ENCODE results near the gene STAB1.

Gene STAB1

GRCh38 chr3:52534281-52535183, 39.4 kb downstream of the STAB1 start:
- peak overlapping the region; percentile 14 for H3K27ac ChIP-seq
- no peaks in the 10 kb centered on the region for H3K27me3 ChIP-seq (replicated peaks)
- H3K36me3 ChIP-seq (replicated peaks): peaks cover 2% of the 10 kb centered on the region
- in situ Hi-C loops (cut with HindIII; ENCODE audit: low pct_ligation_motif_present, low sequenced_read_pairs): no loop called here
- peak overlapping the region; percentile 62 for H3K4me3 ChIP-seq (ENCODE audit: low read depth, low read length)
- DNase-seq: no peak
- TF ChIP-seq CTCF (IDR thresholded peaks at IDR 0.05; ENCODE audit: low read depth, low read length, missing control alignments): no peak

GRCh38 chr3:52535411-52536111, 40.4 kb downstream of the STAB1 start:
- TF ChIP-seq CTCF (IDR thresholded peaks at IDR 0.05; ENCODE audit: low read depth, low read length, missing control alignments): no peak
- Histone ChIP-seq H3K27me3 (replicated peaks) (no peaks in the 10 kb centered on the region), H3K4me3 (ENCODE audit: low read depth, low read length) (no peak overlapping the region), H3K27ac (no peak overlapping the region), H3K36me3 (replicated peaks) (peaks cover 2% of the 10 kb centered on the region)
- DNase-seq: no peak
- in situ Hi-C loops (cut with HindIII; ENCODE audit: low pct_ligation_motif_present, low sequenced_read_pairs): no loop called here

GRCh38 chr3:52536112-52536368, 40.9 kb downstream of the STAB1 start:
- H3K27me3 ChIP-seq (replicated peaks): no peaks in the 10 kb centered on the region
- peaks cover 5% of the 10 kb centered on the region for H3K36me3 ChIP-seq (replicated peaks)
- in situ Hi-C loops (cut with HindIII; ENCODE audit: low pct_ligation_motif_present, low sequenced_read_pairs): no loop called here
- no peak for DNase-seq
- H3K27ac ChIP-seq: no peak overlapping the region
- no peak overlapping the region for H3K4me3 ChIP-seq (ENCODE audit: low read depth, low read length)
- TF ChIP-seq CTCF (IDR thresholded peaks at IDR 0.05; ENCODE audit: low read depth, low read length, missing control alignments): no peak

- H3K36me3 ChIP-seq (replicated peaks): peaks cover 9% of the 10 kb centered on the region
- H3K27ac ChIP-seq: peak within 1 kb of the TSS; percentile 68
- peak within 1 kb of the TSS; percentile 94 for H3K4me3 ChIP-seq (ENCODE audit: low read depth, low read length)
- in situ Hi-C loops (cut with HindIII; ENCODE audit: low pct_ligation_motif_present, low sequenced_read_pairs): no loop called here
- H3K27me3 ChIP-seq (replicated peaks): no peaks in the 10 kb centered on the region
- peak; percentile 97 for DNase-seq
- no peak for TF ChIP-seq CTCF (IDR thresholded peaks at IDR 0.05; ENCODE audit: low read depth, low read length, missing control alignments)
Measured at GRCh38 chr3:52536369-52537164, 41.4 kb downstream of the STAB1 start, which contains the start of gene UQCC5. TSS of gene UQCC5 (plus strand) at chr3:52536605. CDS start at chr3:52536756, 151 bp downstream.

- no peak for DNase-seq
- Histone ChIP-seq H3K36me3 (replicated peaks) (peaks cover 6% of the 10 kb centered on the region), H3K4me3 (ENCODE audit: low read depth, low read length) (peak overlapping the region; percentile 94), H3K27me3 (replicated peaks) (no peaks in the 10 kb centered on the region), H3K27ac (peak overlapping the region; percentile 68)
- peak; percentile 7 for TF ChIP-seq CTCF (IDR thresholded peaks at IDR 0.05; ENCODE audit: low read depth, low read length, missing control alignments)
- in situ Hi-C loops (cut with HindIII; ENCODE audit: low pct_ligation_motif_present, low sequenced_read_pairs): no loop called here
Measured at GRCh38 chr3:52537165-52537620, 42.1 kb downstream of the STAB1 start.

Measured in brain microvascular endothelial cell (primary cell).